Activated CD8-positive, alpha-beta T cell treated with anti-CD3 and anti-CD28 coated beads for 36 hours (primary cell): ENCODE results near the gene TOR4A. TPM values are rescaled to one million over a fixed set of nuclear protein-coding genes. Genes with fewer than 3 reads are reported as not detected.

ENCODE experiments used
- ATAC-seq: fragments of 200-7000 bp; cut with Tn5 transposase; one replicate; pipeline ENCODE4 v1.10.0; 2021; ENCODE audit warnings: mild to moderate bottlenecking, moderate library complexity
- CTCF ChIA-PET: fragments of 350-600 bp; sonication (Branson Sonifier 250); formaldehyde crosslinking; loops from one replicate; lab custom pipeline; 2021; ENCODE audit warnings: antibody characterized with exemption; lab: Charles Lee
- POLR2A ChIA-PET: fragments of 350-600 bp; sonication (Branson Sonifier 250); formaldehyde crosslinking; loops from one replicate; lab custom pipeline; 2021; ENCODE audit warnings: antibody characterized with exemption; lab: Charles Lee
- DNase-seq: peaks from one replicate; pipeline ENCODE4 v3.0.0-alpha.2; 2020
- H3K27ac Mint-ChIP-seq: one replicate; pipeline ENCODE4 v1.8.0; 2021; ENCODE audit warnings: mild to moderate bottlenecking, mixed read lengths
- H3K27me3 Mint-ChIP-seq: one replicate; pipeline ENCODE4 v1.8.0; 2021; ENCODE audit warnings: mixed read lengths
- H3K36me3 Mint-ChIP-seq: one replicate; pipeline ENCODE4 v1.8.0; 2021; ENCODE audit warnings: low read depth, mixed read lengths
- H3K4me1 Mint-ChIP-seq: one replicate; pipeline ENCODE4 v1.8.0; 2021; ENCODE audit warnings: low read depth, mixed read lengths
- H3K4me3 Mint-ChIP-seq: one replicate; pipeline ENCODE4 v1.8.0; 2021; ENCODE audit warnings: mild to moderate bottlenecking, moderate library complexity, mixed read lengths
- H3K9me3 Mint-ChIP-seq: one replicate; pipeline ENCODE4 v1.8.0; 2021; ENCODE audit warnings: mixed read lengths
- intact Hi-C: fragments of 100-400 bp; cut with micrococcal nuclease; formaldehyde crosslinking; loops from one replicate; pipeline ENCODE4 v1.10.0; 2022
- total RNA-seq, 2 experiments: library from RNA; stranded (reverse); gene quantifications; one replicate each; pipeline ENCODE4 v1.2.3, GENCODE V29; 2021
- TF ChIP-seq, protein P1 (sequence below): fragments of 200-600 bp; IDR thresholded peaks from one replicate; pipeline ENCODE4 v1.8.0; 2022; ENCODE audit warnings: antibody characterized with exemption, mild to moderate bottlenecking

The TOR4A gene
- total RNA-seq, 2 experiments from 2014 or later: 2.9 to 3.0 TPM

DNA sequence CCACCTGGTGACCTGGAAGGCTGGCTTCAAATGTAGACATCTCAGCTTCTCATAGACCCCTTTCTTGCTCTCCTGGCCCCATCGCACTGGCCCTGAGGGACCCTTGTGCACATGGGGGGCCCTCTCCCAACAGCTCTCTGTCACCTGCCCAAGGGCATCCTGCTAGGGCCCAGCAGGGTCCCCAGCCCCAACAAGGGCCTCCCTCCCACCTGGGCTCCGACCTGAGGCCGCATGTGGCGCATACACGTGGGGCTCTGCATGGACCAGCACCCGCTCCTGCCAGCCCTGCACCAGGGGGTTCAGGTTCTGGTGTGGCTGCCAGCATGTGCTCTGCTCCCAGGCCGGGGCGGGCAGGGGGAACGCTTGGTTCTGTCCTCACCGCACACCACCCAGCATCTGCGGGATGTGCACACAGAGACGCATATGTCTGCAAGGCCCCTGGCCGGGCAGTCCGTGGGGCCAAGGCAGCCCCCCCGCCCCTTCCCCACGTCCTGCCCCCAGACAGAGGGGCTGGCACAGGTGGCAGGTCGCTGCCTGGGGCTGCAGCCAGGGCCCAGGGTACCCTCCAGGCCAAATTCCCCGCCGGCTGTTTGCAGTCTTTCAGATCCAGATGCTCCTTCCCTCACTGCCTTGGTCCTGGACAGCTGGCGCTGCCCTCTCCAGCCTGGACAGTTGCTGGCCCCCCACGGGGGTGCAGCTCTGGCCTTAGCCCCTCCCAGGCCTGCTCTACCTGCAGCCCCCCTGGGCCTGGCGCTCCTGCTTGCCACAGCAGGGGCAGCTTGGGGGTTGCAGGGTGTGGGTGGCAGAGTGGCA is 42.4 kb downstream of the TOR4A start:
- no peaks in the 10 kb centered on the region for H3K36me3 Mint-ChIP-seq
- no peak overlapping the region for H3K4me3 Mint-ChIP-seq
- CTCF ChIA-PET: interaction anchor here (0.6 to 1.1 kb wide), 3 partner anchors 18 to 58 kb away, joined by 3 read pairs; partner anchors contain the start of gene NRARP
- ATAC-seq (no peak), DNase-seq (no peak)
- TF ChIP-seq, protein P1, sequence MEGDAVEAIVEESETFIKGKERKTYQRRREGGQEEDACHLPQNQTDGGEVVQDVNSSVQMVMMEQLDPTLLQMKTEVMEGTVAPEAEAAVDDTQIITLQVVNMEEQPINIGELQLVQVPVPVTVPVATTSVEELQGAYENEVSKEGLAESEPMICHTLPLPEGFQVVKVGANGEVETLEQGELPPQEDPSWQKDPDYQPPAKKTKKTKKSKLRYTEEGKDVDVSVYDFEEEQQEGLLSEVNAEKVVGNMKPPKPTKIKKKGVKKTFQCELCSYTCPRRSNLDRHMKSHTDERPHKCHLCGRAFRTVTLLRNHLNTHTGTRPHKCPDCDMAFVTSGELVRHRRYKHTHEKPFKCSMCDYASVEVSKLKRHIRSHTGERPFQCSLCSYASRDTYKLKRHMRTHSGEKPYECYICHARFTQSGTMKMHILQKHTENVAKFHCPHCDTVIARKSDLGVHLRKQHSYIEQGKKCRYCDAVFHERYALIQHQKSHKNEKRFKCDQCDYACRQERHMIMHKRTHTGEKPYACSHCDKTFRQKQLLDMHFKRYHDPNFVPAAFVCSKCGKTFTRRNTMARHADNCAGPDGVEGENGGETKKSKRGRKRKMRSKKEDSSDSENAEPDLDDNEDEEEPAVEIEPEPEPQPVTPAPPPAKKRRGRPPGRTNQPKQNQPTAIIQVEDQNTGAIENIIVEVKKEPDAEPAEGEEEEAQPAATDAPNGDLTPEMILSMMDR: no peak
- peaks cover 5% of the 10 kb centered on the region for H3K4me1 Mint-ChIP-seq
- no peaks in the 10 kb centered on the region for H3K9me3 Mint-ChIP-seq
- H3K27me3 Mint-ChIP-seq: peaks cover 3% of the 10 kb centered on the region
- intact Hi-C loops: no loop called here
- POLR2A ChIA-PET: interaction anchor here (1.2 kb wide), 1 partner anchor 13 kb away, joined by 3 read pairs; no protein-coding TSS in a partner anchor
- H3K27ac Mint-ChIP-seq: no peak overlapping the region

DNA sequence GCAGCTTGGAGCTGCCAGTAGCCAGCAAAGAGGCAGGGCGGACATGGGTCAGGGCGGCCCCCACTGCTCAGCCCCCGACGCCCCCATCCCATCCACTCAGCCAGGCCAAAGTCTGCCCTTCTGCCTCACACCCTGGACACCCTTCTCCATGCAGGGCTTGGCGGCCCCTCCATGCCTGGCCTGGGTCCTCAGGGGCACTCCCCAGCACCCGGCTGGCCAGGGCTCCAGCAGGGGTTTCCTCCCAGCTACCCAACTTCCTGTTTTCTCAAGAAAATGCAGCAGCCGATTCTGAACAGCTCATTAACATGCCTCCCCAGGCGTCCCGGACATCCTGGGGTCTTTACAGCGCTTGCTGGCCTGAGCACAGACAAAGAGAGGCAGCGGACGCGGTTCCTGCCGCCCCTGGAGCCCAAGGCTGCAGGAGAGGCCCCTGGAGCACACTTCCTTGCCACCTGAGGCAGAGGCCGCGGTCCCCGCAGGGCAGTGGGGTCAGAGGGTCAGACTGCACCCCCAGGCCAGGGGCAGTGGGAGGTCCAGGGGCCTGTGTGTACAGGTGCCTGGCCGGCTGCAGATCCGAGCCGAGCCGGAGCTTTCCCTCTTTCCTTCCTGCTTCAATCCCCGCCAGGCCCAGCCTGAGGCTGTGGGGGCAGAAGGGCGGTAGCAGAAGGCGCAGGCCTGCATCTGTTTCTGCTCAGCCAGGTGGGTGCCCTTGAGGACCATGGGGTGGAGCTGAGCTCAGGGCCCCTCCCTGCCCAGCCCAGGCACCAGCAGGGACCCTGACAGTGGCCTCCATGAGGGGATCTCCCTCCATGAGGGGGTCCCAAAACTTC is 43.2 kb downstream of the TOR4A start:
- Mint-ChIP-seq H3K4me3 (no peak overlapping the region), H3K27me3 (peaks cover 6% of the 10 kb centered on the region), H3K4me1 (peaks cover 5% of the 10 kb centered on the region), H3K36me3 (no peaks in the 10 kb centered on the region), H3K27ac (no peak overlapping the region), H3K9me3 (no peaks in the 10 kb centered on the region)
- ATAC-seq (peak; percentile 62), DNase-seq (peak; percentile 51)
- POLR2A ChIA-PET: interaction anchor here (1.2 kb wide), 1 partner anchor 14 kb away, joined by 3 read pairs; no protein-coding TSS in a partner anchor
- CTCF ChIA-PET: interaction anchor here (0.7 kb wide), 1 partner anchor 19 kb away, joined by 3 read pairs; the partner anchor contains the start of gene NRARP
- TF ChIP-seq, protein P1: no peak
- intact Hi-C loops: no loop called here

DNA sequence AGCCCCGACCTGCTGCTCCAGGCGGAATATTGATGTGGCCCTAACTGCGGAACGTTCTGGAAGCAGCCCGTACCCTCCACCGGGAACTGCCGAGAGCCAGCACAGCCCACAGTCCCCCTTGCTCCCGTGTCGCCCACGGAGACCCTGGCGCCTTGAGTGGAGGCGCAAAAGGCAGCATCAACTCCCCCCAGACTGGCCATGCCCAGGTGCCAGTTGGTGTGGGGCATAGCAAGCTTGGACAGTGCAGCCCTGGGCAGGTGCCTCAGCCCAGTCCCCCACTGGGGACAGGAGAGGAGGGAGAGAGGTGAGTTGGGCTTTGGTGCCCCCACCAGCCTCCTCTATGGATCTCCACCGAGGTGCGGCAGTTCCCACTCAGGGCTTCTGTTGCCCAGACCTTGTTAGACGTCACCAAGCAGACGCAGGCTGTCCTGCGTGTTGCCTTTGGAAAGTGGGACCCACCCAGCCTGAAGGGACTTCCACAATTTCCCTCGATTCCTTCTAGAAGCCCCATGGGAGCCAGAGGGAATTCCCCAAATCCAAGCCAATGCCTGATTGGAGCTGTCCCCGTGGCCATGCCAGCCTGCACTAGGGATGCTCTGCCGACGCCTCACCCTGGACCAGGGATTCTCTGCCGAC is 44.3 kb downstream of the TOR4A start:
- Mint-ChIP-seq H3K36me3 (no peaks in the 10 kb centered on the region), H3K4me3 (no peak overlapping the region), H3K4me1 (peaks cover 9% of the 10 kb centered on the region), H3K27me3 (peaks cover 8% of the 10 kb centered on the region), H3K9me3 (no peaks in the 10 kb centered on the region), H3K27ac (no peak overlapping the region)
- TF ChIP-seq, protein P1: no peak
- intact Hi-C loops: no loop called here
- no peak for ATAC-seq
- CTCF ChIA-PET: no interaction called here
- DNase-seq: no peak
- POLR2A ChIA-PET: no interaction called here

DNA sequence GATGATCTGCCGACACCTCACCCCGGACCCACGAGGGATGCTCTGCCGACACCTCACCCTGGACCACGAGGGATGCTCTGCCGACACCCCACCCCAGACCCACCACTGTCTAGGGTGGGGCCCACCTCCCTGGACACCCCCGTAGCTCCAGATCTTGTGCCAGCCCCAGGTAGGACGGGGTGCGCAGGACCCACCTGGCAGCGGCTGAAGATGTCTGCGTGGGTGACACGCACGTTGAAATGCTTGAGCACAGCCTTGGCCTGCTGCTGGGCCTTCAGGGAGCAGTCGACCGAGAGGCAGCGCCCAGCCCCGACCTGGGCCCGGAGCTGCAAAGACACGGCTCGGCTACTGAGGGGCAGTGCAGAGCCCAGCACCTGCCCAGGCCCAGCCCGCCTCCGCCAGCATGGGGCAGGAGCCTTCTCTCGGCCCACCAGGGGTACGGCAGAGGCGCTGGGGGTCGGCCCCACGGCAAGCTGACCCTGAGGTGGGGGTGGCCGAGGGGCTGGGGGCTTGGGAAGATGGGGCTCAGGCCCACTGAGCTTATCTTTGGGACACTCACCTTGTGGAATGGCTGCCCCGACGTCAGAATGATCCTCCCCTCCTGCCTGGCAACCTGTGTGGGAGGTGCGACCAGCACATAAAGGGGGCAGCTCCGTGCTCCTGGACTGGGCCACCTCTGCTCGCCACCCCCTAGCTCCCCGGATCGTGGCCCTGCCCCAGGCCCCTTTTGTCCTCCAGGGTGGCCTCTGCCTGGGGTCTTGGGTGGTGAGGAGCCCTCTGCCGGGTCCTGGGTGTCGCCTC is 46.2 kb downstream of the TOR4A start:
- Mint-ChIP-seq H3K4me3 (no peak overlapping the region), H3K9me3 (peaks cover 3% of the 10 kb centered on the region), H3K4me1 (peaks cover 9% of the 10 kb centered on the region), H3K36me3 (peaks cover 2% of the 10 kb centered on the region), H3K27me3 (peaks cover 15% of the 10 kb centered on the region), H3K27ac (no peak overlapping the region)
- DNase-seq (no peak), ATAC-seq (no peak)
- TF ChIP-seq, protein P1: no peak
- ChIA-PET CTCF (interaction anchor here (1.1 kb wide), 1 partner anchor 22 kb away, joined by 3 read pairs; the partner anchor contains the start of gene NRARP), POLR2A (interaction anchor here (1.5 kb wide), 1 partner anchor 21 kb away, joined by 5 read pairs; the partner anchor contains the start of gene NRARP)
- intact Hi-C loops: no loop called here
